Measurements from ENCODE around the gene EHD2.
A peak's percentile ranks its signal among the peaks of the same experiment; 100 is the strongest.
"Not testable (repeated sequence)": the region's sequence is repeated elsewhere in the genome, so short reads cannot be mapped to it uniquely, and the experiment has no call there.

The EHD2 gene

GRCh38 chr19:47762615-47763308 is 49.5 kb downstream of the EHD2 start:
- TF ChIP-seq CTCF (IDR thresholded peaks at IDR 0.05; ENCODE audit: low read depth, low read length, missing control alignments): no peak
- no peak overlapping the region for H3K4me3 ChIP-seq (ENCODE audit: low read depth, low read length)
- no peak for DNase-seq (ENCODE audit: low read depth)

- not testable (repeated sequence) for H3K4me3 ChIP-seq (ENCODE audit: low read depth, low read length); DNase-seq (ENCODE audit: low read depth)
These were observed 51.5 kb downstream of the EHD2 start for GRCh38 chr19:47764705-47765104.

- H3K4me3 ChIP-seq (ENCODE audit: low read depth, low read length): no peak overlapping the region
- no peak for DNase-seq (ENCODE audit: low read depth)
- peak; percentile 86 for TF ChIP-seq CTCF (IDR thresholded peaks at IDR 0.05; ENCODE audit: low read depth, low read length, missing control alignments)
These were observed 52.5 kb downstream of the EHD2 start for GRCh38 chr19:47765523-47766358.

- TF ChIP-seq CTCF (IDR thresholded peaks at IDR 0.05; ENCODE audit: low read depth, low read length, missing control alignments): no peak
- no peak for DNase-seq (ENCODE audit: low read depth)
These were observed 53.1 kb downstream of the EHD2 start for GRCh38 chr19:47766359-47766620.

GRCh38 chr19:47766670-47767069 is 53.4 kb downstream of the EHD2 start:
- DNase-seq (ENCODE audit: low read depth): no peak
- TF ChIP-seq CTCF (IDR thresholded peaks at IDR 0.05; ENCODE audit: low read depth, low read length, missing control alignments): no peak
- H3K4me3 ChIP-seq (ENCODE audit: low read depth, low read length): no peak overlapping the region

More at GRCh38 chr19:47766359-47766620, 53.1 kb downstream of the EHD2 start:
- H3K4me3 ChIP-seq (ENCODE audit: low read depth, low read length): no peak overlapping the region

- DNase-seq (ENCODE audit: low read depth): no peak
- no peak overlapping the region for H3K4me3 ChIP-seq (ENCODE audit: low read depth, low read length)
- no peak for TF ChIP-seq CTCF (IDR thresholded peaks at IDR 0.05; ENCODE audit: low read depth, low read length, missing control alignments)
These were observed 54.1 kb downstream of the EHD2 start for GRCh38 chr19:47767349-47767748.

- no peak for DNase-seq (ENCODE audit: low read depth)
- TF ChIP-seq CTCF (IDR thresholded peaks at IDR 0.05; ENCODE audit: low read depth, low read length, missing control alignments): no peak
- no peak overlapping the region for H3K4me3 ChIP-seq (ENCODE audit: low read depth, low read length)
These were observed 55.4 kb downstream of the EHD2 start for GRCh38 chr19:47768604-47769003.
